Measurements from ENCODE around the gene SPON1. TPM values are rescaled to one million over a fixed set of nuclear protein-coding genes. Genes with fewer than 3 reads are reported as not detected.

Gene SPON1
- total and polyA plus RNA-seq, 2 of the 8 experiments (the other 6 are each of a cell fraction or from before 2014, with no cell fraction given), result 1.5 to 5.4 TPM

GRCh38 chr11:14125529-14125928 is 163.0 kb downstream of the SPON1 start:
- POLR2A ChIA-PET (ENCODE audit: partially characterized antibody), result no interaction called here
- H2AFZ ChIP-seq (ENCODE audit: low read length), result no peak overlapping the region
- CTCF ChIA-PET (ENCODE audit: partially characterized antibody), result no interaction called here

More at GRCh38 chr11:14125529-14125928, 163.0 kb downstream of the SPON1 start:
- FAIRE-seq, result no peak
- Histone ChIP-seq H2BK120ac (replicated peaks; ENCODE audit: low read depth, low read length) (no peak overlapping the region), H4K91ac (replicated peaks; ENCODE audit: insufficient read length, low read length) (no peak overlapping the region), H3K14ac (ENCODE audit: insufficient read length) (no peak overlapping the region), H3K79me1 (ENCODE audit: low read depth, low read length) (no peaks in the 10 kb centered on the region), H3K4me3 (ENCODE audit: extremely low read depth in 1 of 4, insufficient read depth in 2 of 4, low read depth in 3 of 4, low read length in 4 of 4) (no peak overlapping the region), H2BK5ac (ENCODE audit: low read depth, low read length) (no peak overlapping the region), H3K9ac (replicated peaks in 1 of 4; ENCODE audit: extremely low read depth in 1 of 4, low read depth in 3 of 4, low read length in 3 of 4) (no peak overlapping the region), H3K79me2 (ENCODE audit: control insufficient read depth in 1 of 2, insufficient read depth in 2 of 2, low read length in 2 of 2) (no peaks in the 10 kb centered on the region), H3K27ac (ENCODE audit: low read depth, low read length) (no peak overlapping the region), H2BK15ac (ENCODE audit: low read length) (no peak overlapping the region), H3K36me3 (ENCODE audit: control insufficient read depth in 2 of 4, insufficient read depth in 4 of 4, low read length in 3 of 4) (no peaks in the 10 kb centered on the region), H3K27me3 (replicated peaks in 1 of 4; ENCODE audit: control insufficient read depth in 3 of 4, extremely low read depth in 1 of 4, insufficient read depth in 3 of 4, low read length in 3 of 4) (no peaks in the 10 kb centered on the region), H3K23ac (ENCODE audit: insufficient read length) (no peak overlapping the region), H3K4ac (replicated peaks; ENCODE audit: insufficient read length, low read depth, low read length) (no peak overlapping the region), H4K5ac (ENCODE audit: insufficient read length, low read depth, low read length) (no peak overlapping the region), H2AK5ac (ENCODE audit: low read depth, low read length) (no peak overlapping the region), H2BK12ac (ENCODE audit: low read depth, low read length) (no peak overlapping the region), H2BK20ac (ENCODE audit: low read length) (no peak overlapping the region), H4K20me1 (replicated peaks in 1 of 2; ENCODE audit: control insufficient read depth in 1 of 2, insufficient read depth in 2 of 2, low read length in 2 of 2) (no peaks in the 10 kb centered on the region), H3K9me3 (ENCODE audit: insufficient read depth in 2 of 2, low read depth in 1 of 2, low read length in 1 of 2) (peaks cover 6% of the 10 kb centered on the region in 2 experiments; a peak in 1 of 4 replicates), H3K18ac (ENCODE audit: extremely low read depth, low read length) (no peak overlapping the region), H3K56ac (replicated peaks; ENCODE audit: insufficient read length, low read depth, low read length) (no peak overlapping the region), H3K4me1 (replicated peaks in 1 of 4; ENCODE audit: control insufficient read depth in 3 of 4, insufficient read depth in 4 of 4, low read length in 3 of 4) (no peaks in the 10 kb centered on the region), H3K23me2 (ENCODE audit: low read depth, low read length) (peaks cover 3% of the 10 kb centered on the region; the same call in 1 of the 2 replicates), H3K4me2 (ENCODE audit: insufficient read depth in 1 of 2, low read depth in 2 of 2, low read length in 2 of 2) (no peak overlapping the region), H4K8ac (ENCODE audit: extremely low read depth, insufficient read depth, low read length) (no peak overlapping the region)
- 90% methylated on average over 2 of the region's 2 CpGs; no CpG with 5 or more reads in 1 of the 2 experiments for WGBS, 2 experiments (ENCODE audit: extremely low coverage in 1 of 2, insufficient coverage in 1 of 2, insufficient read length in 1 of 2, insufficient replicate concordance in 2 of 2, low coverage in 1 of 2, low lambda C conversion rate in 2 of 2, missing lambda C conversion rate in 1 of 2)
- no peak for TF ChIP-seq POLR2AphosphoS5 (IDR thresholded peaks at IDR 0.05; ENCODE audit: low read depth, low read length)
- TF ChIP-seq CTCF (IDR thresholded peaks at IDR 0.05; ENCODE audit: control extremely low read depth in 1 of 3, insufficient read depth in 1 of 3, low read depth in 1 of 3, low read length in 3 of 3), result no peak
- TF ChIP-seq SAP30 (IDR thresholded peaks at IDR 0.05; ENCODE audit: insufficient read depth, insufficient replicate concordance, low read length), result no peak
- no peak for TF ChIP-seq ATF2 (IDR thresholded peaks at IDR 0.05; ENCODE audit: low read length)
- no peak for TF ChIP-seq HDAC6 (IDR thresholded peaks at IDR 0.05; ENCODE audit: low read depth, low read length)
- TF ChIP-seq TCF12 (IDR thresholded peaks at IDR 0.05; ENCODE audit: low read depth, low read length), result no peak
- DNase-seq (ENCODE audit: low read depth in 1 of 2, low spot score in 2 of 2), result no peak
